Psoas muscle (tissue), 8 donors: Measurements from ENCODE around the gene CKS1B. TPM values are rescaled to one million over a fixed set of nuclear protein-coding genes. Genes with fewer than 3 reads are reported as not detected.

Experiments
- ATAC-seq, 4 donors: fragments of 200-7000 bp; cut with Tn5 transposase; one replicate each; pipeline ENCODE4 v1.9.1; 2020; ENCODE audit warnings: moderate library complexity in 3 of 4, mild to moderate bottlenecking in 2 of 4
- DNase-seq, 2 donors: peaks; one replicate each; pipeline ENCODE4 v3.0.0-alpha.2; 2020
- H3K27ac ChIP-seq: fragments of 200-600 bp; one replicate; pipeline ENCODE4 v1.8.0; 2022
- H3K27me3 ChIP-seq, 3 donors: fragments of 200-600 bp in 1 of 3; one replicate each; pipeline versions ENCODE4 v1.6.1 to v1.8.0; 2013 to 2022; ENCODE audit warnings: low read length in 2 of 3, mild to moderate bottlenecking in 2 of 3, moderate library complexity in 1 of 3; ENCODE audit not compliant: insufficient read depth in 3 of 3
- H3K36me3 ChIP-seq, 2 donors: fragments of 200-600 bp in 1 of 2; one replicate each; pipeline versions ENCODE4 v1.6.1 to v1.8.0; 2013 to 2022; ENCODE audit warnings: low read depth in 1 of 2, mild to moderate bottlenecking in 1 of 2, moderate library complexity in 1 of 2; ENCODE audit not compliant: insufficient read depth in 1 of 2
- H3K4me1 ChIP-seq: fragments of 200-600 bp; one replicate; pipeline ENCODE4 v1.8.0; 2022
- H3K4me3 ChIP-seq: fragments of 200-600 bp; one replicate; pipeline ENCODE4 v1.8.0; 2022; ENCODE audit warnings: mild to moderate bottlenecking
- H3K9me3 ChIP-seq: fragments of 200-600 bp; one replicate; pipeline ENCODE4 v1.8.0; 2022
- CTCF ChIP-seq: fragments of 200-600 bp; IDR thresholded peaks from one replicate; pipeline ENCODE4 v1.8.0; 2022; ENCODE audit warnings: antibody characterized with exemption
- WGBS, 3 donors: extraction: QIAGEN DNeasy Blood & Tissue Kit; methylation state at CpG; one replicate each; pipeline versions ENCODE4 v1.1.6 to v1.1.7; 2013; 5-methylcytosine and 5-hydroxymethylcytosine counted together
- intact Hi-C, 2 donors: fragments of 100-400 bp; cut with DNase I; formaldehyde crosslinking; loops; one replicate each; pipeline versions ENCODE4 v1.11.0 to v1.14.2; 2022
- polyA plus RNA-seq, 3 donors: library from polyadenylated mRNA; stranded (reverse); fragments of 200-250 nt; gene quantifications; one replicate each; pipeline ENCODE4 v1.2.3, GENCODE V29; 2013
- total RNA-seq, 4 donors: library from RNA; stranded (reverse); fragmentation: NEBNext Ultra II Directional in 2 of 4; extraction: Animal tissue kit (Norgen Biotek cat#: 25700) in 2 of 4; gene quantifications; one replicate each; pipeline versions ENCODE4 v1.2.1 to v1.2.4, GENCODE V29; 2021 to 2023
- donor health status: healthy with polysubstance abuse.
- donor health status: DM: no; HTN: no; CAD: no; lungs with moderate emphysema.
- donor health status: Bipolar disorder and iron deficiency.
- donor health status: healthy.
- donor health status: DM: yes; HTN: yes; CAD: no.
- donor health status: DM: no; HTN: no; CAD: no.
- donor health status: DM: no; HTN: no; CAD: no.
- donor health status: DM: yes; HTN: yes; CAD: no.

Gene CKS1B
- total and polyA plus RNA-seq, 7 donors: 5.5 to 48.1 (median 12.1) TPM

GRCh38 chr1:154937988-154938386 lies 36.5 kb upstream of the CKS1B start:
- no peak for TF ChIP-seq CTCF
- peak overlapping the region; percentile 76 for H3K4me3 ChIP-seq
- intact Hi-C loops: loop anchor here in 1 of 2 donors (10.0 kb wide), 1 partner anchor 373 kb away; the partner anchor contains the start of gene CHRNB2
- ATAC-seq: no peak
- peak overlapping the region; percentile 95 for H3K27ac ChIP-seq
- DNase-seq: no peak
- H3K27me3 ChIP-seq: no peaks in the 10 kb centered on the region
- 85 to 94% (median 87%) methylated on average over 8 of the region's 8 CpGs for WGBS, 3 donors
- peaks cover 0 to 6% of the 10 kb centered on the region in 2 donors for H3K36me3 ChIP-seq
- H3K9me3 ChIP-seq: no peaks in the 10 kb centered on the region
- H3K4me1 ChIP-seq: peaks cover 4% of the 10 kb centered on the region

GRCh38 chr1:154938604-154939399 lies 35.7 kb upstream of the CKS1B start:
- DNase-seq: no peak
- Histone ChIP-seq H3K9me3 (no peaks in the 10 kb centered on the region), H3K27me3 (no peaks in the 10 kb centered on the region), H3K4me1 (peaks cover 4% of the 10 kb centered on the region), H3K27ac (peak overlapping the region; percentile 95), H3K4me3 (no peak overlapping the region), H3K36me3 (peaks cover 0 to 6% of the 10 kb centered on the region in 2 donors)
- intact Hi-C loops: loop anchor here in 1 of 2 donors (10.0 kb wide), 1 partner anchor 374 kb away; the partner anchor contains the start of gene CHRNB2
- 91 to 96% (median 91%) methylated on average over 7 of the region's 7 CpGs for WGBS, 3 donors
- TF ChIP-seq CTCF: no peak
- ATAC-seq: no peak

- ATAC-seq (no peak), DNase-seq (no peak)
- no peaks in the 10 kb centered on the region for H3K27me3 ChIP-seq
- 88% methylated on average over 1 of the region's 1 CpG for WGBS, 3 donors
- H3K4me3 ChIP-seq: no peak overlapping the region
- no peaks in the 10 kb centered on the region for H3K9me3 ChIP-seq
- intact Hi-C loops: no loop called here
- no peak overlapping the region for H3K27ac ChIP-seq
- peaks cover 10% of the 10 kb centered on the region for H3K4me1 ChIP-seq
- TF ChIP-seq CTCF: no peak
- peaks cover 2 to 18% of the 10 kb centered on the region in 2 donors for H3K36me3 ChIP-seq
Observed at GRCh38 chr1:154940213-154940560, 34.3 kb upstream of the CKS1B start.

GRCh38 chr1:154940651-154941194 lies 33.8 kb upstream of the CKS1B start:
- H3K27me3 ChIP-seq: no peaks in the 10 kb centered on the region
- H3K4me3 ChIP-seq: no peak overlapping the region
- DNase-seq (no peak), ATAC-seq (no peak)
- WGBS, 3 donors: 73 to 80% (median 75%) methylated on average over 8 of the region's 8 CpGs
- H3K27ac ChIP-seq: no peak overlapping the region
- peaks cover 10% of the 10 kb centered on the region for H3K4me1 ChIP-seq
- H3K36me3 ChIP-seq: peaks cover 3 to 23% of the 10 kb centered on the region in 2 donors
- no peak for TF ChIP-seq CTCF
- intact Hi-C loops: no loop called here
- no peaks in the 10 kb centered on the region for H3K9me3 ChIP-seq
